H1 (cell line): ENCODE measurements around the gene H2BW1. TPM values are rescaled to one million over a fixed set of nuclear protein-coding genes. Genes with fewer than 3 reads are reported as not detected.

ENCODE experiments used
- CTCF ChIA-PET: fragments of 300-600 bp; sonication (Branson Sonifier 250); formaldehyde crosslinking; loops from one replicate; lab custom pipeline; 2021; ENCODE audit not compliant: partially characterized antibody; lab: Charles Lee
- POLR2A ChIA-PET: fragments of 300-600 bp; sonication (Branson Sonifier 250); formaldehyde crosslinking; loops from one replicate; lab custom pipeline; 2021; ENCODE audit warnings: inconsistent platforms; ENCODE audit not compliant: partially characterized antibody; lab: Charles Lee
- DNase-seq, 2 experiments: peaks; one replicate each; pipeline versions ENCODE4 v3.0.0 to v3.0.0-alpha.2; 2010 to 2022; ENCODE audit warnings: low spot score in 2 of 2, low read depth in 1 of 2, mixed read lengths in 1 of 2
- FAIRE-seq: peaks from 2 replicates; lab custom pipeline; 2011; peaks lifted over from hg19 to GRCh38; lab: Jason Lieb, UNC
- H2AFZ ChIP-seq: 2 replicates; pipeline ENCODE4 v1.8.1; 2012; ENCODE audit warnings: low read length, inconsistent platforms
- H2AK5ac ChIP-seq: 2 replicates; pipeline ENCODE4 v1.6.1; 2013; ENCODE audit warnings: low read depth, low read length
- H2BK120ac ChIP-seq: replicated peaks from 2 replicates; pipeline ENCODE3; 2013; ENCODE audit warnings: low read depth, low read length, inconsistent platforms
- H2BK12ac ChIP-seq: 2 replicates; pipeline ENCODE4 v1.6.1; 2013; ENCODE audit warnings: low read depth, low read length
- H2BK15ac ChIP-seq: 2 replicates; pipeline ENCODE4 v1.6.1; 2013; ENCODE audit warnings: low read length
- H2BK20ac ChIP-seq: 2 replicates; pipeline ENCODE4 v1.6.1; 2013; ENCODE audit warnings: low read length
- H2BK5ac ChIP-seq: 2 replicates; pipeline ENCODE4 v1.6.1; 2013; ENCODE audit warnings: low read depth, low read length
- H3K14ac ChIP-seq: 2 replicates; pipeline ENCODE4 v1.6.1; 2013; ENCODE audit warnings: inconsistent platforms; ENCODE audit not compliant: insufficient read length
- H3K18ac ChIP-seq: 2 replicates; pipeline ENCODE4 v1.6.1; 2013; ENCODE audit warnings: low read length; ENCODE audit errors: extremely low read depth
- H3K23ac ChIP-seq: 2 replicates; pipeline ENCODE4 v1.6.1; 2013; ENCODE audit warnings: inconsistent platforms; ENCODE audit not compliant: insufficient read length
- H3K23me2 ChIP-seq: 2 replicates; pipeline ENCODE4 v1.6.1; 2013; ENCODE audit warnings: low read depth, low read length
- H3K27ac ChIP-seq: 2 replicates; pipeline ENCODE4 v1.6.1; 2011; ENCODE audit warnings: low read depth, low read length, inconsistent platforms
- H3K27me3 ChIP-seq, 4 experiments: replicated peaks in 1 of 4; 1 replicate in 1 of 4; 2 replicates in 3 of 4; pipeline versions ENCODE4 v1.6.1 to v1.8.1; 2011 to 2013; ENCODE audit warnings: low read length in 3 of 4, mild to moderate bottlenecking in 3 of 4, inconsistent platforms in 2 of 4, mixed read lengths in 2 of 4, moderate library complexity in 1 of 4; ENCODE audit not compliant: control insufficient read depth in 3 of 4, insufficient read depth in 3 of 4; ENCODE audit errors: extremely low read depth in 1 of 4
- H3K36me3 ChIP-seq, 4 experiments: 2 replicates each; pipeline versions ENCODE4 v1.6.1 to v1.8.1; 2011 to 2013; ENCODE audit warnings: mild to moderate bottlenecking in 4 of 4, low read length in 3 of 4, moderate library complexity in 2 of 4, control low read depth in 1 of 4, inconsistent platforms in 1 of 4; ENCODE audit not compliant: insufficient read depth in 4 of 4, control insufficient read depth in 2 of 4
- H3K4ac ChIP-seq: replicated peaks from 2 replicates; pipeline ENCODE3; 2013; ENCODE audit warnings: low read length, low read depth, mixed read lengths, inconsistent platforms; ENCODE audit not compliant: insufficient read length
- H3K4me1 ChIP-seq, 4 experiments: replicated peaks in 1 of 4; 1 replicate in 1 of 4; 2 replicates in 3 of 4; pipeline versions ENCODE4 v1.6.1 to v1.8.1; 2011 to 2013; ENCODE audit warnings: low read length in 3 of 4, inconsistent platforms in 2 of 4, mixed read lengths in 1 of 4; ENCODE audit not compliant: insufficient read depth in 4 of 4, control insufficient read depth in 3 of 4
- H3K4me2 ChIP-seq, 2 experiments: 2 replicates each; pipeline versions ENCODE4 v1.6.1 to v1.8.1; 2011 to 2013; ENCODE audit warnings: low read depth in 2 of 2, low read length in 2 of 2, control low read depth in 1 of 2, inconsistent platforms in 1 of 2, mild to moderate bottlenecking in 1 of 2; ENCODE audit not compliant: insufficient read depth in 1 of 2
- H3K4me3 ChIP-seq, 4 experiments: fragments of 200-600, 300-600 bp in 1 of 4; sonication (generic), shearing (Covaris generic), sonication (Bioruptor Twin) in 1 of 4; 2 replicates each; pipeline versions ENCODE4 v1.5.1 to v1.8.1; 2011 to 2016; ENCODE audit warnings: low read length in 4 of 4, low read depth in 3 of 4, control low read depth in 2 of 4, inconsistent platforms in 2 of 4, mild to moderate bottlenecking in 2 of 4, mixed read lengths in 1 of 4, moderate library complexity in 1 of 4; ENCODE audit not compliant: insufficient read depth in 2 of 4; ENCODE audit errors: extremely low read depth in 1 of 4
- H3K56ac ChIP-seq: replicated peaks from 2 replicates; pipeline ENCODE3; 2013; ENCODE audit warnings: low read depth, mild to moderate bottlenecking, mixed read lengths, low read length, inconsistent platforms; ENCODE audit not compliant: insufficient read length
- H3K79me1 ChIP-seq: 2 replicates; pipeline ENCODE4 v1.6.1; 2013; ENCODE audit warnings: low read depth, low read length, control low read depth
- H3K79me2 ChIP-seq, 2 experiments: 2 replicates each; pipeline versions ENCODE4 v1.6.1 to v1.8.1; 2012 to 2013; ENCODE audit warnings: low read length in 2 of 2, mild to moderate bottlenecking in 2 of 2, inconsistent platforms in 1 of 2; ENCODE audit not compliant: insufficient read depth in 2 of 2, control insufficient read depth in 1 of 2
- H3K9ac ChIP-seq, 4 experiments: replicated peaks in 1 of 4; 1 replicate in 1 of 4; 2 replicates in 3 of 4; pipeline versions ENCODE4 v1.6.1 to v1.8.1; 2011 to 2013; ENCODE audit warnings: low read depth in 3 of 4, low read length in 3 of 4, control low read depth in 2 of 4, mild to moderate bottlenecking in 2 of 4, moderate library complexity in 2 of 4, inconsistent platforms in 1 of 4; ENCODE audit errors: extremely low read depth in 1 of 4
- H3K9me3 ChIP-seq, 2 experiments: 2 replicates each; pipeline versions ENCODE4 v1.6.1 to v1.8.1; 2012 to 2013; ENCODE audit warnings: mild to moderate bottlenecking in 2 of 2, moderate library complexity in 2 of 2, control low read depth in 1 of 2, inconsistent platforms in 1 of 2, low read depth in 1 of 2, low read length in 1 of 2, mixed read lengths in 1 of 2; ENCODE audit not compliant: insufficient read depth in 2 of 2
- H4K20me1 ChIP-seq, 2 experiments: replicated peaks in 1 of 2; 2 replicates each; pipeline versions ENCODE3 to v1.8.1; 2011 to 2013; ENCODE audit warnings: inconsistent platforms in 2 of 2, low read length in 2 of 2, mild to moderate bottlenecking in 1 of 2; ENCODE audit not compliant: insufficient read depth in 2 of 2, control insufficient read depth in 1 of 2
- H4K5ac ChIP-seq: 2 replicates; pipeline ENCODE4 v1.6.1; 2013; ENCODE audit warnings: low read length, low read depth, mixed read lengths, inconsistent platforms; ENCODE audit not compliant: insufficient read length
- H4K8ac ChIP-seq: 2 replicates; pipeline ENCODE4 v1.8.0; 2013; ENCODE audit warnings: mild to moderate bottlenecking, moderate library complexity, low read length, inconsistent platforms; ENCODE audit not compliant: insufficient read depth; ENCODE audit errors: extremely low read depth
- H4K91ac ChIP-seq: replicated peaks from 2 replicates; pipeline ENCODE3; 2013; ENCODE audit warnings: low read length, mixed read lengths, inconsistent platforms; ENCODE audit not compliant: insufficient read length
- BRCA1 ChIP-seq: IDR thresholded peaks from 2 replicates; pipeline ENCODE4 v1.6.1; 2012; ENCODE audit warnings: low read depth, low read length, improper control_type of control experiment
- JUN ChIP-seq: IDR thresholded peaks from 2 replicates; pipeline ENCODE4 v1.6.1; 2011; ENCODE audit warnings: low read depth, mild to moderate bottlenecking, improper control_type of control experiment, low read length
- KDM4A ChIP-seq: IDR thresholded peaks from one replicate; pipeline ENCODE4 v1.7.1; 2012; ENCODE audit warnings: low read depth, mild to moderate bottlenecking, moderate library complexity, low read length, inconsistent platforms; ENCODE audit not compliant: severe bottlenecking
- MAFK ChIP-seq: IDR thresholded peaks from 2 replicates; pipeline ENCODE4 v1.6.1; 2012; ENCODE audit warnings: low read depth, mild to moderate bottlenecking, improper control_type of control experiment, low read length
- RAD21 ChIP-seq, 2 experiments: IDR thresholded peaks in 1 of 2; conservative IDR thresholded peaks in 1 of 2; 2 replicates each; pipeline ENCODE4 v1.6.1; 2011; ENCODE audit warnings: low read depth in 2 of 2, low read length in 2 of 2, improper control_type of control experiment in 1 of 2, inconsistent platforms in 1 of 2, mild to moderate bottlenecking in 1 of 2, moderate library complexity in 1 of 2
- SP1 ChIP-seq: IDR thresholded peaks from 2 replicates; pipeline ENCODE4 v1.6.1; 2011; ENCODE audit warnings: low read depth, low read length
- SP2 ChIP-seq: IDR thresholded peaks from 2 replicates; pipeline ENCODE4 v1.6.1; 2012; ENCODE audit warnings: mild to moderate bottlenecking, low read length, inconsistent platforms
- TCF12 ChIP-seq: IDR thresholded peaks from 2 replicates; pipeline ENCODE4 v1.6.1; 2011; ENCODE audit warnings: low read depth, mild to moderate bottlenecking, low read length
- TEAD4 ChIP-seq: IDR thresholded peaks from 2 replicates; pipeline ENCODE4 v1.6.1; 2012; ENCODE audit warnings: low read depth, low read length, inconsistent platforms, mixed read lengths
- WGBS, 2 experiments: shearing (Covaris generic) in 1 of 2; methylation state at CpG; one replicate each; pipeline versions ENCODE4 v1.1.6 to v1.1.7; 2013 to 2015; ENCODE audit warnings: low lambda C conversion rate in 2 of 2, mixed read lengths in 2 of 2, inconsistent platforms in 1 of 2, low coverage in 1 of 2, missing lambda C conversion rate in 1 of 2; ENCODE audit not compliant: insufficient replicate concordance in 2 of 2, insufficient coverage in 1 of 2, insufficient read length in 1 of 2; ENCODE audit errors: extremely low coverage in 1 of 2, missing lambda C conversion rate in 1 of 2; 5-methylcytosine and 5-hydroxymethylcytosine counted together
- long read RNA-seq, 2 experiments: library from RNA in 1 of 2; library from capped mRNA in 1 of 2; stranded (forward); transcript quantifications; one replicate each; pipeline ENCODE4 v2.0.0, GENCODE V29; 2021; ENCODE audit warnings: inconsistent platforms in 1 of 2
- polyA minus RNA-seq, 3 experiments: library from RNA; depleted of rRNA, polyadenylated mRNA; stranded (reverse); fragments of >200 nt; gene quantifications; 1 replicate in 2 of 3; 2 replicates in 1 of 3; pipeline ENCODE4 v1.2.3, GENCODE V29; 2011
- polyA plus RNA-seq, 7 experiments: library from polyadenylated mRNA; depleted of rRNA in 3 of 7; stranded (reverse) in 5 of 7; unstranded in 2 of 7; fragments of >200 nt in 5 of 7; fragments of 200-250 nt in 2 of 7; gene quantifications; 1 replicate in 5 of 7; 2 replicates in 1 of 7; 4 replicates in 1 of 7; pipeline versions ENCODE4 v1.2.1 to v1.2.3, GENCODE V29; 2011 to 2013; ENCODE audit warnings: missing spikeins in 2 of 7, mixed read lengths in 2 of 7
- total RNA-seq: library from RNA; stranded (reverse); fragmentation: NEBNext Ultra II Directional; extraction: Animal tissue kit (Norgen Biotek cat#: 25700); gene quantifications from 2 replicates; pipeline ENCODE4 v1.2.1, GENCODE V29; 2021
- TF ChIP-seq, protein P1 (sequence below), 3 experiments: IDR thresholded peaks; 1 replicate in 2 of 3; 2 replicates in 1 of 3; pipeline versions ENCODE4 v1.5.1 to v1.6.1; 2011; ENCODE audit warnings: low read length in 3 of 3, mild to moderate bottlenecking in 3 of 3, inconsistent platforms in 2 of 3, low read depth in 1 of 3, moderate library complexity in 1 of 3; ENCODE audit not compliant: insufficient read depth in 1 of 3; ENCODE audit errors: control extremely low read depth in 1 of 3

Gene H2BW1, protein sequence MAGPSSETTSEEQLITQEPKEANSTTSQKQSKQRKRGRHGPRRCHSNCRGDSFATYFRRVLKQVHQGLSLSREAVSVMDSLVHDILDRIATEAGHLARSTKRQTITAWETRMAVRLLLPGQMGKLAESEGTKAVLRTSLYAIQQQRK
- total RNA-seq = not detected in 2 replicates
- not detected in 2 replicates for polyA plus RNA-seq (2011; rRNA removed)
- 0.39 TPM for polyA plus RNA-seq (2011; cell fraction: cytosol; rRNA removed)
- 0.71 TPM for polyA plus RNA-seq (2011; cell fraction: nucleus; rRNA removed)
- 0.27 TPM in 1 of 4 replicates, not detected in the others for polyA plus RNA-seq (2012, experiment 1 of 2)
- polyA plus RNA-seq (2012, experiment 2 of 2) = not detected
- 0.18 TPM for polyA plus RNA-seq (2013, experiment 1 of 2)
- 0.11 TPM for polyA plus RNA-seq (2013, experiment 2 of 2)
- not detected in 2 replicates for polyA minus RNA-seq (2011; rRNA and poly(A)+ RNA removed)
- not detected for polyA minus RNA-seq (2011; cell fraction: cytosol; rRNA and poly(A)+ RNA removed)
- polyA minus RNA-seq (2011; cell fraction: nucleus; rRNA and poly(A)+ RNA removed) = 1.1 TPM
- long read RNA-seq, experiment 1 = 0 reads
- long read RNA-seq, experiment 2 = 0 reads

DNA sequence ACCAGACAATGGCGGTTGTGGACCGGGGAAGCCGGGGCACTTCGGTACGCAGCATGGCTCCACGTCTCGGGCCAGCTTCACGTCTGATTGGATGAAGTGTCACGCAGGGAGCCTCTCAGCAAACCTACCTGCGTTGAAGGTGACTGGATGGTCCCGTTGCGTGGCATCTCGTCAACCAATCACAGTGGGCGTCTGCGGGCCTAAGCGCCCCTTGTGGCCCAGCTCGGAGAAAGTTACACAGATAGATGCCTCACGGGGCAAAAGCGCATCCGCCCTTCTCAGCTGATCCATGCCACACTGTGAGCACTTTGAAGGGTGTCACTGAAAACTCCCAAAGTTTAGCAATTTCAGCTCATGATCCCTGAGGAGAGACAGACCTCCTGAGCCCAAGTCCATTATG lies at the start of gene H2BW1:
TSS of gene H2BW1 (minus strand) at position 103 of the 400 bp plus-strand sequence. CDS start 132 bp downstream, outside the sequence.
- Histone ChIP-seq H2AFZ (no peak within 1 kb of the TSS), H2BK20ac (no peak within 1 kb of the TSS), H2BK5ac (no peak within 1 kb of the TSS), H3K18ac (no peak within 1 kb of the TSS), H3K79me2 (no peaks in the 10 kb centered on the region), H3K79me1 (no peaks in the 10 kb centered on the region), H3K9ac (no peak within 1 kb of the TSS), H2BK15ac (no peak within 1 kb of the TSS), H3K4me3 (no peak within 1 kb of the TSS), H4K8ac (no peak within 1 kb of the TSS), H4K91ac (no peak within 1 kb of the TSS), H3K4me1 (no peaks in the 10 kb centered on the region), H3K23me2 (no peaks in the 10 kb centered on the region), H3K27ac (no peak within 1 kb of the TSS), H3K23ac (no peak within 1 kb of the TSS), H2AK5ac (no peak within 1 kb of the TSS), H3K9me3 (no peaks in the 10 kb centered on the region), H3K4ac (no peak within 1 kb of the TSS), H4K5ac (no peak within 1 kb of the TSS), H3K36me3 (no peaks in the 10 kb centered on the region), H3K14ac (no peak within 1 kb of the TSS), H2BK120ac (no peak within 1 kb of the TSS), H3K4me2 (no peak within 1 kb of the TSS), H4K20me1 (no peaks in the 10 kb centered on the region), H2BK12ac (no peak within 1 kb of the TSS), H3K56ac (no peak within 1 kb of the TSS), H3K27me3 (no peaks in the 10 kb centered on the region)
- 87% methylated on average over 9 of the region's 20 CpGs; no CpG with 5 or more reads in 1 of the 2 experiments for WGBS, 2 experiments
- DNase-seq (no peak), FAIRE-seq (no peak)
- ChIA-PET CTCF (no interaction called here), POLR2A (no interaction called here)
- TF ChIP-seq SP2 (no peak), BRCA1 (no peak), RAD21 (IDR thresholded peaks at IDR 0.05 in 1 of 2, conservative IDR thresholded peaks at IDR 0.05 in 1 of 2; ENCODE audit: low read depth in 2 of 2, low read length in 2 of 2) (no peak), KDM4A (no peak), SP1 (no peak), JUN (no peak), MAFK (no peak), TCF12 (no peak), TEAD4 (no peak)
- TF ChIP-seq, protein P1, sequence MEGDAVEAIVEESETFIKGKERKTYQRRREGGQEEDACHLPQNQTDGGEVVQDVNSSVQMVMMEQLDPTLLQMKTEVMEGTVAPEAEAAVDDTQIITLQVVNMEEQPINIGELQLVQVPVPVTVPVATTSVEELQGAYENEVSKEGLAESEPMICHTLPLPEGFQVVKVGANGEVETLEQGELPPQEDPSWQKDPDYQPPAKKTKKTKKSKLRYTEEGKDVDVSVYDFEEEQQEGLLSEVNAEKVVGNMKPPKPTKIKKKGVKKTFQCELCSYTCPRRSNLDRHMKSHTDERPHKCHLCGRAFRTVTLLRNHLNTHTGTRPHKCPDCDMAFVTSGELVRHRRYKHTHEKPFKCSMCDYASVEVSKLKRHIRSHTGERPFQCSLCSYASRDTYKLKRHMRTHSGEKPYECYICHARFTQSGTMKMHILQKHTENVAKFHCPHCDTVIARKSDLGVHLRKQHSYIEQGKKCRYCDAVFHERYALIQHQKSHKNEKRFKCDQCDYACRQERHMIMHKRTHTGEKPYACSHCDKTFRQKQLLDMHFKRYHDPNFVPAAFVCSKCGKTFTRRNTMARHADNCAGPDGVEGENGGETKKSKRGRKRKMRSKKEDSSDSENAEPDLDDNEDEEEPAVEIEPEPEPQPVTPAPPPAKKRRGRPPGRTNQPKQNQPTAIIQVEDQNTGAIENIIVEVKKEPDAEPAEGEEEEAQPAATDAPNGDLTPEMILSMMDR (IDR thresholded peaks at IDR 0.05; ENCODE audit: control extremely low read depth in 1 of 3, insufficient read depth in 1 of 3, low read depth in 1 of 3, low read length in 3 of 3) = no peak
